H1 (cell line): ENCODE measurements around the gene IL20RB. TPM values are rescaled to one million over a fixed set of nuclear protein-coding genes. Genes with fewer than 3 reads are reported as not detected.

Source experiments
- CTCF ChIA-PET: fragments of 300-600 bp; sonication (Branson Sonifier 250); formaldehyde crosslinking; loops from one replicate; lab custom pipeline; 2021; ENCODE audit not compliant: partially characterized antibody; lab: Charles Lee
- POLR2A ChIA-PET: fragments of 300-600 bp; sonication (Branson Sonifier 250); formaldehyde crosslinking; loops from one replicate; lab custom pipeline; 2021; ENCODE audit warnings: inconsistent platforms; ENCODE audit not compliant: partially characterized antibody; lab: Charles Lee
- DNase-seq, 2 experiments: peaks; one replicate each; pipeline versions ENCODE4 v3.0.0 to v3.0.0-alpha.2; 2010 to 2022; ENCODE audit warnings: low spot score in 2 of 2, low read depth in 1 of 2, mixed read lengths in 1 of 2
- FAIRE-seq: peaks from 2 replicates; lab custom pipeline; 2011; peaks lifted over from hg19 to GRCh38; lab: Jason Lieb, UNC
- H2AFZ ChIP-seq: 2 replicates; pipeline ENCODE4 v1.8.1; 2012; ENCODE audit warnings: low read length, inconsistent platforms
- H2AK5ac ChIP-seq: 2 replicates; pipeline ENCODE4 v1.6.1; 2013; ENCODE audit warnings: low read depth, low read length
- H2BK120ac ChIP-seq: replicated peaks from 2 replicates; pipeline ENCODE3; 2013; ENCODE audit warnings: low read depth, low read length, inconsistent platforms
- H2BK12ac ChIP-seq: 2 replicates; pipeline ENCODE4 v1.6.1; 2013; ENCODE audit warnings: low read depth, low read length
- H2BK15ac ChIP-seq: 2 replicates; pipeline ENCODE4 v1.6.1; 2013; ENCODE audit warnings: low read length
- H2BK20ac ChIP-seq: 2 replicates; pipeline ENCODE4 v1.6.1; 2013; ENCODE audit warnings: low read length
- H2BK5ac ChIP-seq: 2 replicates; pipeline ENCODE4 v1.6.1; 2013; ENCODE audit warnings: low read depth, low read length
- H3K14ac ChIP-seq: 2 replicates; pipeline ENCODE4 v1.6.1; 2013; ENCODE audit warnings: inconsistent platforms; ENCODE audit not compliant: insufficient read length
- H3K18ac ChIP-seq: 2 replicates; pipeline ENCODE4 v1.6.1; 2013; ENCODE audit warnings: low read length; ENCODE audit errors: extremely low read depth
- H3K23ac ChIP-seq: 2 replicates; pipeline ENCODE4 v1.6.1; 2013; ENCODE audit warnings: inconsistent platforms; ENCODE audit not compliant: insufficient read length
- H3K23me2 ChIP-seq: 2 replicates; pipeline ENCODE4 v1.6.1; 2013; ENCODE audit warnings: low read depth, low read length
- H3K27ac ChIP-seq: 2 replicates; pipeline ENCODE4 v1.6.1; 2011; ENCODE audit warnings: low read depth, low read length, inconsistent platforms
- H3K27me3 ChIP-seq, 4 experiments: replicated peaks in 1 of 4; 1 replicate in 1 of 4; 2 replicates in 3 of 4; pipeline versions ENCODE4 v1.6.1 to v1.8.1; 2011 to 2013; ENCODE audit warnings: low read length in 3 of 4, mild to moderate bottlenecking in 3 of 4, inconsistent platforms in 2 of 4, mixed read lengths in 2 of 4, moderate library complexity in 1 of 4; ENCODE audit not compliant: control insufficient read depth in 3 of 4, insufficient read depth in 3 of 4; ENCODE audit errors: extremely low read depth in 1 of 4
- H3K36me3 ChIP-seq, 4 experiments: 2 replicates each; pipeline versions ENCODE4 v1.6.1 to v1.8.1; 2011 to 2013; ENCODE audit warnings: mild to moderate bottlenecking in 4 of 4, low read length in 3 of 4, moderate library complexity in 2 of 4, control low read depth in 1 of 4, inconsistent platforms in 1 of 4; ENCODE audit not compliant: insufficient read depth in 4 of 4, control insufficient read depth in 2 of 4
- H3K4ac ChIP-seq: replicated peaks from 2 replicates; pipeline ENCODE3; 2013; ENCODE audit warnings: low read length, low read depth, mixed read lengths, inconsistent platforms; ENCODE audit not compliant: insufficient read length
- H3K4me1 ChIP-seq, 4 experiments: replicated peaks in 1 of 4; 1 replicate in 1 of 4; 2 replicates in 3 of 4; pipeline versions ENCODE4 v1.6.1 to v1.8.1; 2011 to 2013; ENCODE audit warnings: low read length in 3 of 4, inconsistent platforms in 2 of 4, mixed read lengths in 1 of 4; ENCODE audit not compliant: insufficient read depth in 4 of 4, control insufficient read depth in 3 of 4
- H3K4me2 ChIP-seq, 2 experiments: 2 replicates each; pipeline versions ENCODE4 v1.6.1 to v1.8.1; 2011 to 2013; ENCODE audit warnings: low read depth in 2 of 2, low read length in 2 of 2, control low read depth in 1 of 2, inconsistent platforms in 1 of 2, mild to moderate bottlenecking in 1 of 2; ENCODE audit not compliant: insufficient read depth in 1 of 2
- H3K4me3 ChIP-seq, 4 experiments: fragments of 200-600, 300-600 bp in 1 of 4; sonication (generic), shearing (Covaris generic), sonication (Bioruptor Twin) in 1 of 4; 2 replicates each; pipeline versions ENCODE4 v1.5.1 to v1.8.1; 2011 to 2016; ENCODE audit warnings: low read length in 4 of 4, low read depth in 3 of 4, control low read depth in 2 of 4, inconsistent platforms in 2 of 4, mild to moderate bottlenecking in 2 of 4, mixed read lengths in 1 of 4, moderate library complexity in 1 of 4; ENCODE audit not compliant: insufficient read depth in 2 of 4; ENCODE audit errors: extremely low read depth in 1 of 4
- H3K56ac ChIP-seq: replicated peaks from 2 replicates; pipeline ENCODE3; 2013; ENCODE audit warnings: low read depth, mild to moderate bottlenecking, mixed read lengths, low read length, inconsistent platforms; ENCODE audit not compliant: insufficient read length
- H3K79me1 ChIP-seq: 2 replicates; pipeline ENCODE4 v1.6.1; 2013; ENCODE audit warnings: low read depth, low read length, control low read depth
- H3K79me2 ChIP-seq, 2 experiments: 2 replicates each; pipeline versions ENCODE4 v1.6.1 to v1.8.1; 2012 to 2013; ENCODE audit warnings: low read length in 2 of 2, mild to moderate bottlenecking in 2 of 2, inconsistent platforms in 1 of 2; ENCODE audit not compliant: insufficient read depth in 2 of 2, control insufficient read depth in 1 of 2
- H3K9ac ChIP-seq, 4 experiments: replicated peaks in 1 of 4; 1 replicate in 1 of 4; 2 replicates in 3 of 4; pipeline versions ENCODE4 v1.6.1 to v1.8.1; 2011 to 2013; ENCODE audit warnings: low read depth in 3 of 4, low read length in 3 of 4, control low read depth in 2 of 4, mild to moderate bottlenecking in 2 of 4, moderate library complexity in 2 of 4, inconsistent platforms in 1 of 4; ENCODE audit errors: extremely low read depth in 1 of 4
- H3K9me3 ChIP-seq, 2 experiments: 2 replicates each; pipeline versions ENCODE4 v1.6.1 to v1.8.1; 2012 to 2013; ENCODE audit warnings: mild to moderate bottlenecking in 2 of 2, moderate library complexity in 2 of 2, control low read depth in 1 of 2, inconsistent platforms in 1 of 2, low read depth in 1 of 2, low read length in 1 of 2, mixed read lengths in 1 of 2; ENCODE audit not compliant: insufficient read depth in 2 of 2
- H4K20me1 ChIP-seq, 2 experiments: replicated peaks in 1 of 2; 2 replicates each; pipeline versions ENCODE3 to v1.8.1; 2011 to 2013; ENCODE audit warnings: inconsistent platforms in 2 of 2, low read length in 2 of 2, mild to moderate bottlenecking in 1 of 2; ENCODE audit not compliant: insufficient read depth in 2 of 2, control insufficient read depth in 1 of 2
- H4K5ac ChIP-seq: 2 replicates; pipeline ENCODE4 v1.6.1; 2013; ENCODE audit warnings: low read length, low read depth, mixed read lengths, inconsistent platforms; ENCODE audit not compliant: insufficient read length
- H4K8ac ChIP-seq: 2 replicates; pipeline ENCODE4 v1.8.0; 2013; ENCODE audit warnings: mild to moderate bottlenecking, moderate library complexity, low read length, inconsistent platforms; ENCODE audit not compliant: insufficient read depth; ENCODE audit errors: extremely low read depth
- H4K91ac ChIP-seq: replicated peaks from 2 replicates; pipeline ENCODE3; 2013; ENCODE audit warnings: low read length, mixed read lengths, inconsistent platforms; ENCODE audit not compliant: insufficient read length
- ATF3 ChIP-seq: IDR thresholded peaks from 2 replicates; pipeline ENCODE4 v1.6.1; 2011; ENCODE audit warnings: low read depth, mild to moderate bottlenecking, low read length; ENCODE audit not compliant: insufficient read depth
- HDAC2 ChIP-seq, 2 experiments: fragments of 300-600 bp in 1 of 2; sonication (generic) in 1 of 2; IDR thresholded peaks; 2 replicates each; pipeline ENCODE4 v1.6.1; 2011 to 2012; ENCODE audit warnings: low read depth in 2 of 2, low read length in 2 of 2, mild to moderate bottlenecking in 2 of 2, moderate library complexity in 2 of 2, borderline replicate concordance in 1 of 2, inconsistent platforms in 1 of 2
- JUND ChIP-seq: IDR thresholded peaks from 2 replicates; pipeline ENCODE4 v1.6.1; 2011; ENCODE audit warnings: mild to moderate bottlenecking, improper control_type of control experiment, low read length
- KDM1A ChIP-seq: fragments of 200-600, 300-600 bp; sonication (generic); IDR thresholded peaks from 2 replicates; pipeline ENCODE4 v1.7.1; 2016; ENCODE audit warnings: mild to moderate bottlenecking, low read length, borderline replicate concordance
- PHF8 ChIP-seq: fragments of 200-600 bp; sonication (generic); conservative IDR thresholded peaks from 2 replicates; pipeline ENCODE4 v1.7.1; 2012; ENCODE audit warnings: low read depth, mild to moderate bottlenecking, inconsistent platforms, low read length, moderate library complexity
- POLR2A ChIP-seq, 2 experiments: IDR thresholded peaks; 1 replicate in 1 of 2; 2 replicates in 1 of 2; pipeline ENCODE4 v1.6.1; 2011; ENCODE audit warnings: low read depth in 2 of 2, low read length in 2 of 2, mild to moderate bottlenecking in 2 of 2; ENCODE audit errors: control extremely low read depth in 1 of 2
- POLR2AphosphoS5 ChIP-seq: IDR thresholded peaks from 2 replicates; pipeline ENCODE4 v1.6.1; 2011; ENCODE audit warnings: low read depth, low read length
- RFX5 ChIP-seq: IDR thresholded peaks from 2 replicates; pipeline ENCODE4 v1.6.1; 2011; ENCODE audit warnings: low read depth, low read length, improper control_type of control experiment, borderline replicate concordance
- RXRA ChIP-seq: IDR thresholded peaks from 2 replicates; pipeline ENCODE4 v1.6.1; 2011; ENCODE audit warnings: low read depth, mild to moderate bottlenecking, low read length, moderate library complexity; ENCODE audit not compliant: insufficient read depth
- SIX5 ChIP-seq: IDR thresholded peaks from 2 replicates; pipeline ENCODE4 v1.6.1; 2011; ENCODE audit warnings: mild to moderate bottlenecking, low read depth, low read length
- SP4 ChIP-seq: IDR thresholded peaks from 2 replicates; pipeline ENCODE4 v1.6.1; 2012; ENCODE audit warnings: low read length, inconsistent platforms
- TCF12 ChIP-seq: IDR thresholded peaks from 2 replicates; pipeline ENCODE4 v1.6.1; 2011; ENCODE audit warnings: low read depth, mild to moderate bottlenecking, low read length
- YY1 ChIP-seq: IDR thresholded peaks from 2 replicates; pipeline ENCODE4 v1.6.1; 2011; ENCODE audit warnings: low read depth, mild to moderate bottlenecking, low read length
- polyA plus RNA-seq, 7 experiments: library from polyadenylated mRNA; depleted of rRNA in 3 of 7; stranded (reverse) in 5 of 7; unstranded in 2 of 7; fragments of >200 nt in 5 of 7; fragments of 200-250 nt in 2 of 7; gene quantifications; 1 replicate in 5 of 7; 2 replicates in 1 of 7; 4 replicates in 1 of 7; pipeline versions ENCODE4 v1.2.1 to v1.2.3, GENCODE V29; 2011 to 2013; ENCODE audit warnings: missing spikeins in 2 of 7, mixed read lengths in 2 of 7
- total RNA-seq: library from RNA; stranded (reverse); fragmentation: NEBNext Ultra II Directional; extraction: Animal tissue kit (Norgen Biotek cat#: 25700); gene quantifications from 2 replicates; pipeline ENCODE4 v1.2.1, GENCODE V29; 2021
- TF ChIP-seq, protein P1 (sequence below): IDR thresholded peaks from 2 replicates; pipeline ENCODE4 v1.6.1; 2012; ENCODE audit warnings: low read length, inconsistent platforms

Gene IL20RB
- total and polyA plus RNA-seq, 2 of the 8 experiments (the other 6 are each of a cell fraction or from before 2014, with no cell fraction given), result 1.6 to 1.8 TPM

DNA sequence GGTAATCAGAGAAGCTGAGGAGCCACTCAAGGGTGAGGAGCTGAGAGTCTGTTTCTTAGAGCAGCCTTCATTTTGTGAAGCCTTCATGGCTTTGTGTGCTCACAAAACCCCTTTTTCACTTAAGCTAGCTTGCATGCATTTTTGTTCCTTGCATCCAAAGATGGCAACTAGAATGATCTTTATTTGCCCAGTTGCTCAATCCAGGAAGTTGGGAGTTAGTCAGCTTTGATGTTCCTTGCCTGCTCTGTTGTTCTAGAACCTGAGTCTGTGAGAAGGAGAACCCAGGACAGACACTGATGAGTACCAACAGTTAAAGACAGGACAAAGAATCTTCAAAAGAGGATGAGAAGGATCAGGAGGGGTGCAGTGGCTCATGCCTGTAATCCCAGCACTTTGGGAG is 81.8 kb downstream of the IL20RB start:
- H4K91ac ChIP-seq, result no peak overlapping the region
- no peak for DNase-seq
- H2BK20ac ChIP-seq, result no peak overlapping the region
- H3K9me3 ChIP-seq, result no peaks in the 10 kb centered on the region
- no peak overlapping the region for H3K56ac ChIP-seq
- H3K27ac ChIP-seq, result no peak overlapping the region
- H4K8ac ChIP-seq, result no peak overlapping the region
- ChIA-PET CTCF (interaction anchor here (1.0 to 1.1 kb wide), 2 partner anchors 8 to 172 kb away, joined by 3 read pairs; no protein-coding TSS in a partner anchor), POLR2A (no interaction called here)
- H4K20me1 ChIP-seq, result no peaks in the 10 kb centered on the region
- no peaks in the 10 kb centered on the region for H3K79me1 ChIP-seq
- H2BK15ac ChIP-seq, result no peak overlapping the region
- no peak overlapping the region for H3K4ac ChIP-seq
- no peak overlapping the region for H3K23ac ChIP-seq
- no peak overlapping the region for H3K9ac ChIP-seq
- H3K14ac ChIP-seq, result no peak overlapping the region
- H2AFZ ChIP-seq, result no peak overlapping the region
- H2BK12ac ChIP-seq, result no peak overlapping the region
- H3K4me2 ChIP-seq, result no peak overlapping the region
- no peaks in the 10 kb centered on the region for H3K27me3 ChIP-seq
- no peak for FAIRE-seq
- H2BK5ac ChIP-seq, result no peak overlapping the region
- H3K4me1 ChIP-seq, result 0 out of 7 replicates have a peak, but pooled peaks cover 0 to 6% (median 2%) of the 10 kb centered on the region in 4 experiments
- H2AK5ac ChIP-seq, result no peak overlapping the region
- no peaks in the 10 kb centered on the region for H3K23me2 ChIP-seq
- no peak overlapping the region for H3K18ac ChIP-seq
- H3K79me2 ChIP-seq, result no peaks in the 10 kb centered on the region
- H3K36me3 ChIP-seq, result no peaks in the 10 kb centered on the region; a peak in 1 of 8 replicates
- no peak overlapping the region for H3K4me3 ChIP-seq
- no peak overlapping the region for H2BK120ac ChIP-seq
- no peak overlapping the region for H4K5ac ChIP-seq
- TF ChIP-seq ATF3 (no peak), KDM1A (no peak), POLR2AphosphoS5 (no peak), YY1 (no peak), PHF8 (no peak), SP4 (no peak), RXRA (no peak), JUND (no peak), POLR2A (IDR thresholded peaks at IDR 0.05; ENCODE audit: control extremely low read depth in 1 of 2, low read depth in 2 of 2, low read length in 2 of 2) (no peak), TCF12 (no peak), RFX5 (no peak), HDAC2 (IDR thresholded peaks at IDR 0.05; ENCODE audit: borderline replicate concordance in 1 of 2, low read depth in 2 of 2, low read length in 2 of 2) (no peak), SIX5 (no peak)
- TF ChIP-seq, protein P1, sequence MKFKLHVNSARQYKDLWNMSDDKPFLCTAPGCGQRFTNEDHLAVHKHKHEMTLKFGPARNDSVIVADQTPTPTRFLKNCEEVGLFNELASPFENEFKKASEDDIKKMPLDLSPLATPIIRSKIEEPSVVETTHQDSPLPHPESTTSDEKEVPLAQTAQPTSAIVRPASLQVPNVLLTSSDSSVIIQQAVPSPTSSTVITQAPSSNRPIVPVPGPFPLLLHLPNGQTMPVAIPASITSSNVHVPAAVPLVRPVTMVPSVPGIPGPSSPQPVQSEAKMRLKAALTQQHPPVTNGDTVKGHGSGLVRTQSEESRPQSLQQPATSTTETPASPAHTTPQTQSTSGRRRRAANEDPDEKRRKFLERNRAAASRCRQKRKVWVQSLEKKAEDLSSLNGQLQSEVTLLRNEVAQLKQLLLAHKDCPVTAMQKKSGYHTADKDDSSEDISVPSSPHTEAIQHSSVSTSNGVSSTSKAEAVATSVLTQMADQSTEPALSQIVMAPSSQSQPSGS, result no peak
